ENCODE measurements around the gene FAM118B. TPM values are rescaled to one million over a fixed set of nuclear protein-coding genes. Genes with fewer than 3 reads are reported as not detected.

Gene FAM118B
- total and polyA plus RNA-seq, 7 donors: 13.3 to 46.7 (median 20.0) TPM

DNA sequence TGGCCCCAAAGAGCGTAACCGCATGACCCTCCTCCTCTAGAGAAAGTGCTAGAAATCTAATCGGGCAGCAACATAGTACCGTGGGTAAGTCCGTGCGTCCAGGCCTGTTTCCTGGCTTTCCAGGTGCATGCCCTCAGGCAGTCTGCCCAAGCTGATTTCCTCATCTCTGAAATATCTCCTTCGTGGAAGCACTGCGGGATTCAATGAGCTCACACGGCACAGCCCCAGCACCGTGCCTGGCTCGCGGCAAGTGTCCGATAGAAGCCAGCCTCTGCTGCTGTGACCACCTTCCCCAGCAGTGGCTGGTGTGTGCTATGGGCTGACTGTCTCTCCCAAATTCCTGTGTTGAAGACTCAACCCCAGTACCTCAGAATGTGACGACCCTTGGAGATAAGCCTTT is 20.8 kb upstream of the FAM118B start:
- intact Hi-C loops (cut with DNase I): loop anchor here (5.0 kb wide), 3 partner anchors 78 to 248 kb away; partner anchors contain the start of gene CDON (in 1 of the 2)
- TF ChIP-seq, protein P1, sequence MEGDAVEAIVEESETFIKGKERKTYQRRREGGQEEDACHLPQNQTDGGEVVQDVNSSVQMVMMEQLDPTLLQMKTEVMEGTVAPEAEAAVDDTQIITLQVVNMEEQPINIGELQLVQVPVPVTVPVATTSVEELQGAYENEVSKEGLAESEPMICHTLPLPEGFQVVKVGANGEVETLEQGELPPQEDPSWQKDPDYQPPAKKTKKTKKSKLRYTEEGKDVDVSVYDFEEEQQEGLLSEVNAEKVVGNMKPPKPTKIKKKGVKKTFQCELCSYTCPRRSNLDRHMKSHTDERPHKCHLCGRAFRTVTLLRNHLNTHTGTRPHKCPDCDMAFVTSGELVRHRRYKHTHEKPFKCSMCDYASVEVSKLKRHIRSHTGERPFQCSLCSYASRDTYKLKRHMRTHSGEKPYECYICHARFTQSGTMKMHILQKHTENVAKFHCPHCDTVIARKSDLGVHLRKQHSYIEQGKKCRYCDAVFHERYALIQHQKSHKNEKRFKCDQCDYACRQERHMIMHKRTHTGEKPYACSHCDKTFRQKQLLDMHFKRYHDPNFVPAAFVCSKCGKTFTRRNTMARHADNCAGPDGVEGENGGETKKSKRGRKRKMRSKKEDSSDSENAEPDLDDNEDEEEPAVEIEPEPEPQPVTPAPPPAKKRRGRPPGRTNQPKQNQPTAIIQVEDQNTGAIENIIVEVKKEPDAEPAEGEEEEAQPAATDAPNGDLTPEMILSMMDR (IDR thresholded peaks at IDR 0.05): no peak

DNA sequence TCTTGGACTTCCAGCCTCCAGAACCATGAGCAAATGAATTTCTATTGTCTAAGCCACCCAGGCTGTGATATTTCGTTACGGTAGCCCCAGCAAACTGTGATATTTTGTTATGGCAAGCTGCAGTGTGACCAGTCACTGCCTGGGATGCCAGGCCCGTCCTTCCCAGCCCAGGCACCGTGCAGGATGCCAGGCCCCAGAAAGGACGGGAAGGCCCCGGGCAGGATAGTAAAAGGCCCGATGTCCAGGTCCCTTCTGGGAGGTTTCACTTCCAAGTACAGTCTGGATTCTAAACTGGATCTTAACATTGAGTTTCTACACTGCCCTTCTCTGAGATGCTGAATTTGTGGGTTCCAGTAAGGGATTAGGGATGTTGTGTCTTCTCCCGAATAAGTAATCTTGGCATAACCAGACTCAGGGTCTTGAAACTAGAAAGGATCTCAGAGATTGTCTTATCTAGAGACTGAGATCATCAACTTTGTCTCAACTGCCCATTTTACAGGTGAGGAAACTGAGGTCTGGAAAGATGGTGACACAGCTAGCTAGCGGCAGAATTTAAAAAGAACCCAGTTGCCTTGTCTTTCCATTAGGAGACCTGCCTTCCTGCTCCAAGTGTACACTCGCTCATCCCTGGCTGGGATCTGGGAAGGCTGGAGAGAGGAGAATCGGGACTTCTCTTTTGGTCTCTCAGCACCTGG is 20.1 kb upstream of the FAM118B start:
- Histone ChIP-seq H3K36me3 (ENCODE audit: insufficient read depth in 1 of 2, low read depth in 1 of 2) (peaks cover 0 to 62% of the 10 kb centered on the region in 2 donors), H3K4me1 (peaks cover 37% of the 10 kb centered on the region), H3K4me3 (no peak overlapping the region), H3K9me3 (no peaks in the 10 kb centered on the region), H3K27me3 (ENCODE audit: insufficient read depth in 3 of 3, low read length in 2 of 3) (no peaks in the 10 kb centered on the region), H3K27ac (peak overlapping the region; percentile 42)
- ATAC-seq (no peak), DNase-seq (no peak)
- intact Hi-C loops (cut with DNase I): loop anchor here (5.0 kb wide), 3 partner anchors 79 to 249 kb away; partner anchors contain the start of gene CDON (in 1 of the 2)
- TF ChIP-seq, protein P1 (IDR thresholded peaks at IDR 0.05): no peak
- WGBS, 3 donors: 74 to 82% (median 78%) methylated on average over 11 of the region's 11 CpGs

More for the DNA sequence above, 20.8 kb upstream of the FAM118B start:
- Histone ChIP-seq H3K27ac (peak overlapping the region; percentile 42), H3K9me3 (no peaks in the 10 kb centered on the region), H3K4me1 (peaks cover 37% of the 10 kb centered on the region), H3K36me3 (ENCODE audit: insufficient read depth in 1 of 2, low read depth in 1 of 2) (peaks cover 0 to 68% of the 10 kb centered on the region in 2 donors), H3K27me3 (ENCODE audit: insufficient read depth in 3 of 3, low read length in 2 of 3) (no peaks in the 10 kb centered on the region), H3K4me3 (no peak overlapping the region)
- ATAC-seq (peak; percentile 27 to 67 (median 47)), DNase-seq (no peak)
- 52 to 76% (median 60%) methylated on average over 14 of the region's 14 CpGs for WGBS, 3 donors

GRCh38 chr11:126192361-126192760 is 19.2 kb upstream of the FAM118B start:
- H3K9me3 ChIP-seq: no peaks in the 10 kb centered on the region
- H3K27ac ChIP-seq: no peak overlapping the region
- no peaks in the 10 kb centered on the region for H3K27me3 ChIP-seq (ENCODE audit: insufficient read depth in 3 of 3, low read length in 2 of 3)
- no peak for ATAC-seq
- TF ChIP-seq, protein P1 (IDR thresholded peaks at IDR 0.05): no peak
- no peak for DNase-seq
- intact Hi-C loops (cut with DNase I): loop anchor here (5.0 kb wide), 3 partner anchors 80 to 250 kb away; partner anchors contain the start of gene CDON (in 1 of the 2)
- 59 to 87% (median 64%) methylated on average over 7 of the region's 7 CpGs for WGBS, 3 donors
- peaks cover 0 to 58% of the 10 kb centered on the region in 2 donors for H3K36me3 ChIP-seq (ENCODE audit: insufficient read depth in 1 of 2, low read depth in 1 of 2)
- H3K4me3 ChIP-seq: no peak overlapping the region
- peaks cover 42% of the 10 kb centered on the region for H3K4me1 ChIP-seq

- DNase-seq (no peak), ATAC-seq (no peak)
- no peaks in the 10 kb centered on the region for H3K9me3 ChIP-seq
- 85 to 96% (median 92%) methylated on average over 16 of the region's 16 CpGs for WGBS, 3 donors
- intact Hi-C loops (cut with DNase I): loop anchor here (5.0 kb wide), 3 partner anchors 81 to 251 kb away; partner anchors contain the start of gene CDON (in 1 of the 2)
- H3K4me3 ChIP-seq: no peak overlapping the region
- peaks cover 0 to 53% of the 10 kb centered on the region in 2 donors for H3K36me3 ChIP-seq (ENCODE audit: insufficient read depth in 1 of 2, low read depth in 1 of 2)
- TF ChIP-seq, protein P1 (IDR thresholded peaks at IDR 0.05): no peak
- H3K4me1 ChIP-seq: peaks cover 45% of the 10 kb centered on the region
- peak overlapping the region; percentile 25 for H3K27ac ChIP-seq
- H3K27me3 ChIP-seq (ENCODE audit: insufficient read depth in 3 of 3, low read length in 2 of 3): no peaks in the 10 kb centered on the region
Measured at GRCh38 chr11:126193038-126193478, 18.5 kb upstream of the FAM118B start.
